ENCODE measurements around the gene AOPEP. TPM values are rescaled to one million over a fixed set of nuclear protein-coding genes. Genes with fewer than 3 reads are reported as not detected.
A peak's percentile ranks its signal among the peaks of the same experiment; 100 is the strongest.

The AOPEP gene
- total and polyA plus RNA-seq, 4 donors, result 29.0 to 121 (median 60.0) TPM

DNA sequence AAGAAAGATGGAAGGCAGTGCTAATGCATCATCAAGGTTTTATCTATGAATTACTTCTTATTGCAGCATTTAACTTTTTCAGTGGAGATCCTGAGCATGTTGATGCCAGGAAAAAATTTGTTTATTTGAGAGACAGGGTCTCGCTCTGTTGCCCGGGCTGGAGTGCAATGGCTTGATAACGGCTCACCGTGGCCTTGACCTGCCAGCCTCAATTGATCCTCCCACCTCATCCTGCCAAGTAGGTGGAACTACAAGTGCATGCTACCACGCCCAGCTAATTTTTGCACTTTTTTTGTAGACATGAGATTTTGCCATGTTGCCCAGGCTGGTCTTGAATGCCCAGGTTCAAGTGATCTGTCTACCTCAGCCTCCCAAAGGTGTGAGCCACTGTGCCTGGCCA, 47.2 kb downstream of the AOPEP start:
- Histone ChIP-seq H3K4me3 (no peak overlapping the region), H3K27ac (ENCODE audit: low read depth in 1 of 2, low read length in 1 of 2) (no peak overlapping the region), H3K9ac (ENCODE audit: insufficient read depth in 1 of 2, low read length in 2 of 2) (no peak overlapping the region), H3K36me3 (ENCODE audit: control insufficient read depth in 4 of 4, insufficient read depth in 4 of 4, low read length in 4 of 4) (peaks cover 0 to 2% (median 0%) of the 10 kb centered on the region in 4 donors), H3K27me3 (ENCODE audit: control insufficient read depth in 3 of 3, insufficient read depth in 3 of 3, low read length in 2 of 3) (no peaks in the 10 kb centered on the region), H3K4me1 (ENCODE audit: control insufficient read depth in 5 of 5, insufficient read depth in 5 of 5, low read length in 5 of 5) (peaks cover 0 to 21% (median 2%) of the 10 kb centered on the region in 5 donors), H3K9me3 (ENCODE audit: control insufficient read depth in 4 of 4, insufficient read depth in 3 of 4, low read length in 3 of 4) (no peaks in the 10 kb centered on the region)
- no peak for TF ChIP-seq CTCF (IDR thresholded peaks at IDR 0.05; ENCODE audit: control extremely low read depth, extremely low read depth)
- ATAC-seq (ENCODE audit: insufficient read depth, low FRiP score) (no peak), DNase-seq (no peak)
- 94 to 96% methylated on average over 5 of the region's 5 CpGs for WGBS, 2 donors

- H3K27ac ChIP-seq (ENCODE audit: low read depth in 1 of 2, low read length in 1 of 2), result no peak overlapping the region
- TF ChIP-seq CTCF (IDR thresholded peaks at IDR 0.05; ENCODE audit: control extremely low read depth, extremely low read depth), result no peak
- H3K9me3 ChIP-seq (ENCODE audit: control insufficient read depth in 4 of 4, insufficient read depth in 3 of 4, low read length in 3 of 4), result no peaks in the 10 kb centered on the region
- ATAC-seq (ENCODE audit: insufficient read depth, low FRiP score) (no peak), DNase-seq (peak in 2 of 3 donors; percentile 34 to 56)
- no peaks in the 10 kb centered on the region for H3K36me3 ChIP-seq (ENCODE audit: control insufficient read depth in 4 of 4, insufficient read depth in 4 of 4, low read length in 4 of 4)
- H3K4me3 ChIP-seq, result no peak overlapping the region
- 71 to 84% methylated on average over 4 of the region's 4 CpGs for WGBS, 2 donors
- peaks cover 0 to 17% (median 7%) of the 10 kb centered on the region in 5 donors for H3K4me1 ChIP-seq (ENCODE audit: control insufficient read depth in 5 of 5, insufficient read depth in 5 of 5, low read length in 5 of 5)
- no peak overlapping the region for H3K9ac ChIP-seq (ENCODE audit: insufficient read depth in 1 of 2, low read length in 2 of 2)
- no peaks in the 10 kb centered on the region for H3K27me3 ChIP-seq (ENCODE audit: control insufficient read depth in 3 of 3, insufficient read depth in 3 of 3, low read length in 2 of 3)
Measured at GRCh38 chr9:94778013-94778412, 51.5 kb downstream of the AOPEP start.

- TF ChIP-seq CTCF (IDR thresholded peaks at IDR 0.05; ENCODE audit: control extremely low read depth, extremely low read depth), result no peak
- no peaks in the 10 kb centered on the region for H3K36me3 ChIP-seq (ENCODE audit: control insufficient read depth in 4 of 4, insufficient read depth in 4 of 4, low read length in 4 of 4)
- peaks cover 3 to 14% (median 9%) of the 10 kb centered on the region in 5 donors for H3K4me1 ChIP-seq (ENCODE audit: control insufficient read depth in 5 of 5, insufficient read depth in 5 of 5, low read length in 5 of 5)
- peak overlapping the region in 1 of 2 donors; percentile 87 for H3K27ac ChIP-seq (ENCODE audit: low read depth in 1 of 2, low read length in 1 of 2)
- no peak overlapping the region for H3K4me3 ChIP-seq
- no peak overlapping the region for H3K9ac ChIP-seq (ENCODE audit: insufficient read depth in 1 of 2, low read length in 2 of 2)
- no peaks in the 10 kb centered on the region for H3K9me3 ChIP-seq (ENCODE audit: control insufficient read depth in 4 of 4, insufficient read depth in 3 of 4, low read length in 3 of 4)
- 91 to 94% methylated on average over 2 of the region's 2 CpGs for WGBS, 2 donors
- ATAC-seq (ENCODE audit: insufficient read depth, low FRiP score) (no peak), DNase-seq (no peak)
- H3K27me3 ChIP-seq (ENCODE audit: control insufficient read depth in 3 of 3, insufficient read depth in 3 of 3, low read length in 2 of 3), result no peaks in the 10 kb centered on the region
Measured at GRCh38 chr9:94779031-94779430, 52.5 kb downstream of the AOPEP start.

GRCh38 chr9:94779693-94780290, 53.3 kb downstream of the AOPEP start:
- DNase-seq (no peak), ATAC-seq (ENCODE audit: insufficient read depth, low FRiP score) (no peak)
- H3K4me1 ChIP-seq (ENCODE audit: control insufficient read depth in 5 of 5, insufficient read depth in 5 of 5, low read length in 5 of 5), result peaks cover 3 to 14% (median 9%) of the 10 kb centered on the region in 5 donors
- no peaks in the 10 kb centered on the region for H3K9me3 ChIP-seq (ENCODE audit: control insufficient read depth in 4 of 4, insufficient read depth in 3 of 4, low read length in 3 of 4)
- H3K36me3 ChIP-seq (ENCODE audit: control insufficient read depth in 4 of 4, insufficient read depth in 4 of 4, low read length in 4 of 4), result no peaks in the 10 kb centered on the region
- H3K27ac ChIP-seq (ENCODE audit: low read depth in 1 of 2, low read length in 1 of 2), result peak overlapping the region in 1 of 2 donors; percentile 85
- no peaks in the 10 kb centered on the region for H3K27me3 ChIP-seq (ENCODE audit: control insufficient read depth in 3 of 3, insufficient read depth in 3 of 3, low read length in 2 of 3)
- TF ChIP-seq CTCF (IDR thresholded peaks at IDR 0.05; ENCODE audit: control extremely low read depth, extremely low read depth), result no peak
- H3K9ac ChIP-seq (ENCODE audit: insufficient read depth in 1 of 2, low read length in 2 of 2), result no peak overlapping the region
- WGBS, 2 donors, result 91 to 92% methylated on average over 4 of the region's 4 CpGs
- no peak overlapping the region for H3K4me3 ChIP-seq
